HepG2 (cell line): ENCODE data around the gene NKD1. TPM values are rescaled to one million over a fixed set of nuclear protein-coding genes. Genes with fewer than 3 reads are reported as not detected.

Experiments used
- ATF3 ChIP-seq: sonication (generic); formaldehyde crosslinking; IDR thresholded peaks from 2 replicates; pipeline ENCODE4 v1.4.0; 2020; ENCODE audit warnings: missing genetic modification reagents
- JUN ChIP-seq: sonication (generic); formaldehyde crosslinking; IDR thresholded peaks from 2 replicates; pipeline ENCODE4 v1.4.0; 2020; ENCODE audit warnings: mild to moderate bottlenecking, missing genetic modification reagents
- KLF13 ChIP-seq: sonication (generic); formaldehyde crosslinking; IDR thresholded peaks from 2 replicates; pipeline ENCODE4 v1.4.0; 2020; ENCODE audit warnings: mild to moderate bottlenecking, missing genetic modification reagents
- KMT2A ChIP-seq: sonication (generic); formaldehyde crosslinking; IDR thresholded peaks from 2 replicates; pipeline ENCODE4 v1.4.0; 2020; ENCODE audit warnings: missing genetic modification reagents
- MIXL1 ChIP-seq: IDR thresholded peaks from 2 replicates; pipeline ENCODE4 v1.6.1; 2016
- MLX ChIP-seq: IDR thresholded peaks from 2 replicates; pipeline ENCODE4 v1.6.1; 2016
- NFKB2 ChIP-seq: sonication (generic); formaldehyde crosslinking; IDR thresholded peaks from 2 replicates; pipeline ENCODE4 v1.4.0; 2020; ENCODE audit warnings: missing genetic modification reagents, borderline replicate concordance
- NRL ChIP-seq: sonication (generic); formaldehyde crosslinking; IDR thresholded peaks from 2 replicates; pipeline ENCODE4 v1.5.0; 2020; ENCODE audit warnings: missing genetic modification reagents, mild to moderate bottlenecking, moderate library complexity, borderline replicate concordance
- POGK ChIP-seq: sonication (generic); formaldehyde crosslinking; conservative IDR thresholded peaks from 2 replicates; pipeline ENCODE4 v1.8.0; 2022; ENCODE audit warnings: mild to moderate bottlenecking, moderate library complexity, missing genetic modification reagents
- RNF219 ChIP-seq: sonication (generic); formaldehyde crosslinking; IDR thresholded peaks from 2 replicates; pipeline ENCODE4 v1.5.0; 2020; ENCODE audit warnings: mild to moderate bottlenecking, missing genetic modification reagents
- SRSF4 ChIP-seq: fragments of 200-400 bp; formaldehyde crosslinking; IDR thresholded peaks from one replicate; pipeline ENCODE4 v1.6.1; 2018; ENCODE audit warnings: mild to moderate bottlenecking, low read depth, low read length, moderate library complexity; ENCODE audit not compliant: poor library complexity, severe bottlenecking
- TSC22D2 ChIP-seq: sonication (generic); formaldehyde crosslinking; IDR thresholded peaks from 2 replicates; pipeline ENCODE4 v1.5.1; 2020; ENCODE audit warnings: missing genetic modification reagents, mild to moderate bottlenecking, borderline replicate concordance
- ZBTB2 ChIP-seq: sonication (generic); formaldehyde crosslinking; IDR thresholded peaks from 2 replicates; pipeline ENCODE4 v1.8.0; 2022; ENCODE audit warnings: low read depth, missing genetic modification reagents
- ZBTB4 ChIP-seq: sonication (generic); formaldehyde crosslinking; IDR thresholded peaks from 2 replicates; pipeline ENCODE4 v1.4.0; 2020; ENCODE audit warnings: missing genetic modification reagents, mild to moderate bottlenecking, borderline replicate concordance
- ZFP1 ChIP-seq: IDR thresholded peaks from 2 replicates; pipeline ENCODE4 v1.6.1; 2016
- ZNF710 ChIP-seq: sonication (generic); formaldehyde crosslinking; IDR thresholded peaks from 2 replicates; pipeline ENCODE4 v1.5.0; 2020; ENCODE audit warnings: mild to moderate bottlenecking, missing genetic modification reagents, borderline replicate concordance
- ZSCAN12 ChIP-seq: sonication (generic); formaldehyde crosslinking; IDR thresholded peaks from 2 replicates; pipeline ENCODE4 v1.9.0; 2021; ENCODE audit warnings: mild to moderate bottlenecking, missing genetic modification reagents
- polyA plus RNA-seq, 8 experiments: library from polyadenylated mRNA; depleted of rRNA in 3 of 8; stranded (reverse) in 7 of 8; unstranded in 1 of 8; fragments of >200 nt; fragmentation: Illumina TruSeq in 4 of 8; extraction: Trizol in 4 of 8; gene quantifications; 2 replicates each; pipeline versions ENCODE4 v1.2.1 to v1.2.3, GENCODE V29; 2011 to 2016; ENCODE audit warnings: low read depth in 4 of 8, missing spikeins in 1 of 8, mixed read lengths in 1 of 8; ENCODE audit not compliant: insufficient read depth in 1 of 8
- total RNA-seq, 5 experiments: library from RNA; depleted of rRNA; stranded (reverse); fragments of >200 nt; fragmentation: Illumina TruSeq; extraction: Trizol; gene quantifications; 2 replicates each; pipeline ENCODE4 v1.2.3, GENCODE V29; 2016; ENCODE audit warnings: low read depth in 1 of 5

Gene NKD1
- total and polyA plus RNA-seq, 2 of the 13 experiments (the other 11 are each of a cell fraction or from before 2014, with no cell fraction given), result 70.4 to 121 TPM

- TF ChIP-seq ATF3 (no peak), ZSCAN12 (CRISPR knock-in tag) (no peak), JUN (CRISPR knock-in tag) (no peak), MIXL1 (CRISPR knock-in tag) (no peak), POGK (CRISPR knock-in tag) (no peak), KLF13 (CRISPR knock-in tag) (no peak), ZBTB4 (CRISPR knock-in tag) (0 out of 2 replicates have a peak, but pooled peaks have one; percentile 14), KMT2A (CRISPR knock-in tag) (peak; percentile 47; the same call in 1 of the 2 replicates), NFKB2 (CRISPR knock-in tag) (no peak), ZNF710 (CRISPR knock-in tag) (0 out of 2 replicates have a peak, but pooled peaks have one; percentile 6), ZFP1 (CRISPR knock-in tag) (no peak), MLX (CRISPR knock-in tag) (no peak), ZBTB2 (CRISPR knock-in tag) (no peak), TSC22D2 (CRISPR knock-in tag) (no peak), SRSF4 (no peak), NRL (CRISPR knock-in tag) (no peak), RNF219 (CRISPR knock-in tag) (no peak)
Measured at GRCh38 chr16:50501986-50502615, 46.1 kb upstream of the NKD1 start (continued).
